Esophagus squamous epithelium (tissue), 5 donors: ENCODE data around the gene KLHL40. TPM values are rescaled to one million over a fixed set of nuclear protein-coding genes. Genes with fewer than 3 reads are reported as not detected.

Experiments
- DNase-seq: peaks from one replicate; lab custom pipeline; 2025; lab: John Stamatoyannopoulos, UW
- H3K27ac ChIP-seq, 4 donors: fragments of 200-600 bp; sonication (generic); one replicate each; pipeline ENCODE4 v1.5.1; 2016 to 2019; ENCODE audit warnings: mild to moderate bottlenecking in 1 of 4
- H3K27me3 ChIP-seq, 4 donors: fragments of 200-600 bp; sonication (generic); 1 replicate in 3 of 4; 2 replicates in 1 of 4; pipeline versions ENCODE4 v1.5.1 to v1.6.0; 2017 to 2021; ENCODE audit warnings: antibody characterized with exemption in 1 of 4
- H3K36me3 ChIP-seq, 3 donors: fragments of 200-600 bp; sonication (generic); one replicate each; pipeline ENCODE4 v1.5.1; 2016 to 2019
- H3K4me1 ChIP-seq, 3 donors: fragments of 200-600 bp; sonication (generic); one replicate each; pipeline ENCODE4 v1.5.1; 2017 to 2019
- H3K4me3 ChIP-seq, 4 donors: fragments of 200-600 bp; sonication (generic); 1 replicate in 3 of 4; 2 replicates in 1 of 4; pipeline ENCODE4 v1.5.1; 2016 to 2019; ENCODE audit warnings: mild to moderate bottlenecking in 2 of 4, moderate library complexity in 1 of 4
- H3K9me3 ChIP-seq, 3 donors: fragments of 200-600 bp; sonication (generic); one replicate each; pipeline ENCODE4 v1.5.1; 2016 to 2019
- POLR2A ChIP-seq, 4 donors: fragments of 450-650 bp; IDR thresholded peaks; one replicate each; pipeline ENCODE4 v1.6.1; 2017; ENCODE audit warnings: antibody characterized with exemption in 4 of 4, mild to moderate bottlenecking in 4 of 4, moderate library complexity in 3 of 4
- WGBS, 2 donors: methylation state at CpG; one replicate each; pipeline ENCODE4 v1.1.5; 2018; 5-methylcytosine and 5-hydroxymethylcytosine counted together
- intact Hi-C: fragments of 100-400 bp; cut with DNase I; formaldehyde crosslinking; loops from one replicate; pipeline ENCODE4 v1.15.0; 2022
- total RNA-seq, 4 donors: library from RNA; depleted of rRNA; stranded (reverse); fragments of >200 nt; gene quantifications; one replicate each; pipeline ENCODE4 v1.1.0, GENCODE V29; 2016
- TF ChIP-seq, protein P1 (sequence below), 6 experiments: fragments of 450-650 bp in 4 of 6; fragments of 200-600 bp in 2 of 6; sonication (generic) in 2 of 6; IDR thresholded peaks; one replicate each; pipeline ENCODE4 v1.5.1; 2016 to 2019; ENCODE audit warnings: antibody characterized with exemption in 6 of 6, mild to moderate bottlenecking in 4 of 6, moderate library complexity in 4 of 6
- donor health status: DM: yes; HTN: yes; CAD: no.

Gene KLHL40
- total RNA-seq, 4 donors from 2014 or later: not detected

DNA sequence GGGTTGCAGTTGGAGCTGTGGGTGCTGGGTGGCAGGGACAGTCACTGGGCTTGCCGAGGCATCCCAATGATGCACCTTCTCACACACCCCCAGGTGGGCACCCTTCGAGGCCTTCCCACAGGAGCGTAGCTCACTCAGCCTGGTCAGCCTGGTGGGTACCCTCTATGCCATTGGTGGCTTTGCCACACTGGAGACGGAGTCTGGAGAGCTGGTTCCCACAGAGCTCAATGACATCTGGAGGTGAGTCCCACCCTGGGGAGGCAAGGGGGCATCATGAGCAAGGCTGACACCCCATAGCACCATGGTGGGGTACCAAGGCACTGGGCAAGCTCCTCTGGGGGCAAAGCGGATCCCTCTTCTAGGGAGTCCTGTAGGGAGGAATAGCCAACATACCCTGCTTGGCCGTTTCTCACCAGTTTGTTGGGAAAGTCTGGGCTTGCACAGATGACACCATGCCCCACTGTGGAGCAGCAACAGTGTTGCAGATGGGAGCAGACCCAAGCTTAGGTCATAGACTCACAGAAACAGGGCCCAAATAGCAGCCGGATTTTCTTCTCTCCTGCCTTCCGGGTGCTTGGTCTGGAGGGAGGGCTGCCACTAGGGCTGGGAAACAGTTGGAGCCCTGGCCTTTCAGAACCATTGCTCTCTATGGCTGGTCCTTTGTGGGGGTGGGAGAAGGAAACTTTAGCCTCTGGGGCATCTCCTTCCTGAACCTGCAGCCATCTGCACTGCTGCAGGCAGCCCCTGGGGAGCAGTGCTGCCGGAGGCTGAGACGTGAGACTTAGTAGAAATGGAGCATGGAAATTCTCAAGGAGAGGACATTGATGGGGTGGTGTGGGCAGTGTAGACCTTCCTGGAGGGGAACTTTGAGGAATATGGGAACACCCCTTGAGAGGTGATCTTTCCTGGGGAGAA is 5.7 kb downstream of the KLHL40 start:
- 54 to 64% methylated on average over 6 to 8 of the region's 10 CpGs for WGBS, 2 donors
- Histone ChIP-seq H3K27ac (no peak overlapping the region), H3K4me1 (peaks cover 0 to 3% (median 0%) of the 10 kb centered on the region in 3 donors), H3K9me3 (no peaks in the 10 kb centered on the region), H3K36me3 (no peaks in the 10 kb centered on the region), H3K4me3 (no peak overlapping the region), H3K27me3 (peaks cover 0 to 27% (median 0%) of the 10 kb centered on the region in 4 donors)
- TF ChIP-seq POLR2A (IDR thresholded peaks at IDR 0.05): no peak
- TF ChIP-seq, protein P1, sequence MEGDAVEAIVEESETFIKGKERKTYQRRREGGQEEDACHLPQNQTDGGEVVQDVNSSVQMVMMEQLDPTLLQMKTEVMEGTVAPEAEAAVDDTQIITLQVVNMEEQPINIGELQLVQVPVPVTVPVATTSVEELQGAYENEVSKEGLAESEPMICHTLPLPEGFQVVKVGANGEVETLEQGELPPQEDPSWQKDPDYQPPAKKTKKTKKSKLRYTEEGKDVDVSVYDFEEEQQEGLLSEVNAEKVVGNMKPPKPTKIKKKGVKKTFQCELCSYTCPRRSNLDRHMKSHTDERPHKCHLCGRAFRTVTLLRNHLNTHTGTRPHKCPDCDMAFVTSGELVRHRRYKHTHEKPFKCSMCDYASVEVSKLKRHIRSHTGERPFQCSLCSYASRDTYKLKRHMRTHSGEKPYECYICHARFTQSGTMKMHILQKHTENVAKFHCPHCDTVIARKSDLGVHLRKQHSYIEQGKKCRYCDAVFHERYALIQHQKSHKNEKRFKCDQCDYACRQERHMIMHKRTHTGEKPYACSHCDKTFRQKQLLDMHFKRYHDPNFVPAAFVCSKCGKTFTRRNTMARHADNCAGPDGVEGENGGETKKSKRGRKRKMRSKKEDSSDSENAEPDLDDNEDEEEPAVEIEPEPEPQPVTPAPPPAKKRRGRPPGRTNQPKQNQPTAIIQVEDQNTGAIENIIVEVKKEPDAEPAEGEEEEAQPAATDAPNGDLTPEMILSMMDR (IDR thresholded peaks at IDR 0.05): no peak
- no peak for DNase-seq
- intact Hi-C loops: no loop called here

GRCh38 chr3:42691816-42692666 is 6.7 kb downstream of the KLHL40 start:
- no peak for DNase-seq
- WGBS, 2 donors: 75 to 100% methylated on average over 3 to 10 of the region's 13 CpGs
- Histone ChIP-seq H3K9me3 (no peaks in the 10 kb centered on the region), H3K4me3 (no peak overlapping the region), H3K27ac (no peak overlapping the region), H3K4me1 (no peaks in the 10 kb centered on the region), H3K27me3 (peaks cover 0 to 16% (median 0%) of the 10 kb centered on the region in 4 donors), H3K36me3 (no peaks in the 10 kb centered on the region)
- TF ChIP-seq, protein P1 (IDR thresholded peaks at IDR 0.05): no peak
- TF ChIP-seq POLR2A (IDR thresholded peaks at IDR 0.05): no peak
- intact Hi-C loops: no loop called here

DNA sequence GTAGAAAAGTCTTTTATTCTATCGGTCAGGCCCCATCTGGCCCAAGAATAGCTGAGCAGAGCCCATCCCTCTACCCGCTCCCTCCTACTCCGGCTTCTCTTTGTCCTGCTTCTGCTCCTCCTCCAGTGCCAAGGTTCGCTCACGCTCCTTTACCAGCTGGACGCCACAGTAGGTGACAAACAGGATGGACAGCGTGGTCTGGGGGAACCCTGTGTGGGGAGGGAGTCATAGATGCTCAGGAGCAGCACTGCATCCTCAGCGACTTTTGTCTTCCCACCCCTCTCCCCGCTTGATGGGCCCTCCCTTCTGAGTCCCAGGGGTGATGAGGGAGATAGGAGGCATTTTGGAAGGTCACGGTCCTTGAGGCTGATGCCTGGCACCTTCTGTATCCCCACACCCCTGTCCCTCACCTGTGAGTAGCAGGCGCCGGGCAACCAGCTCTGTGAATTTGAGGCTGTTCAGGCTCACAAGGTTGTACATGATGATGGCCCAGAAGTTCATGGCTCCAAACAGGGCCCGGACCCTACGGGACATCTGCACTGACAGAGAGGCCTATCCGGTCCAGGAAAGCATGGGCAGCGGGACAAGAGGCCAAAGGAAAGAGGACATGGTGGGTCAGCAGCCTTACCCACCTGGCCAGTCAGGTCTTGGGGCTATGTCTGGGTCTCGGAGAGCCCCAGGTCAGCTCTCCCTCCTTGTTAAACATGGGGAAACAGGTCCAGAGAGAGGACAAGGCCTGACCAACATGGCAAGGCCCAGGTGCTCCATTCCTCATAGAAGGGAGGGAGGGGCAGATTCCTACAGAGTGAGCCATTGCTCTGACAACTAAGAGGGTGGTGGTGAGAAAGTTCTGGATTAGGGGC is 7.6 kb downstream of the KLHL40 start:
- no peaks in the 10 kb centered on the region for H3K9me3 ChIP-seq
- 61 to 78% methylated on average over 7 to 9 of the region's 17 CpGs for WGBS, 2 donors
- H3K27me3 ChIP-seq: peaks cover 0 to 21% (median 0%) of the 10 kb centered on the region in 4 donors
- H3K4me3 ChIP-seq: no peak overlapping the region
- intact Hi-C loops: no loop called here
- H3K4me1 ChIP-seq: no peaks in the 10 kb centered on the region
- TF ChIP-seq, protein P1 (IDR thresholded peaks at IDR 0.05): no peak
- no peak for TF ChIP-seq POLR2A (IDR thresholded peaks at IDR 0.05)
- no peak for DNase-seq
- no peaks in the 10 kb centered on the region for H3K36me3 ChIP-seq
- no peak overlapping the region for H3K27ac ChIP-seq

- no peak for DNase-seq
- H3K9me3 ChIP-seq: no peaks in the 10 kb centered on the region
- no peaks in the 10 kb centered on the region for H3K4me1 ChIP-seq
- WGBS, 2 donors: 72 to 80% methylated on average over 2 to 4 of the region's 4 CpGs
- TF ChIP-seq, protein P1 (IDR thresholded peaks at IDR 0.05): no peak
- no peak for TF ChIP-seq POLR2A (IDR thresholded peaks at IDR 0.05)
- H3K27ac ChIP-seq: no peak overlapping the region
- H3K4me3 ChIP-seq: no peak overlapping the region
- H3K27me3 ChIP-seq: peaks cover 0 to 22% (median 0%) of the 10 kb centered on the region in 4 donors
- intact Hi-C loops: no loop called here
- no peaks in the 10 kb centered on the region for H3K36me3 ChIP-seq
Measured at GRCh38 chr3:42693530-42693930, 8.2 kb downstream of the KLHL40 start.
